Measurements from ENCODE around the gene ACOT12.

GRCh38 chr5:81317536-81317935 is 76.4 kb downstream of the ACOT12 start:
- TF ChIP-seq CTCF (IDR thresholded peaks at IDR 0.05) = no peak
- no peak for TF ChIP-seq ZNF416 (CRISPR knock-in tag; IDR thresholded peaks at IDR 0.05)
- no peak for TF ChIP-seq ZNF512 (CRISPR knock-in tag; IDR thresholded peaks at IDR 0.05; ENCODE audit: borderline replicate concordance)
- TF ChIP-seq GABPB1 (CRISPR knock-in tag; IDR thresholded peaks at IDR 0.05) = no peak
- no peak for TF ChIP-seq TEAD1 (CRISPR knock-in tag; IDR thresholded peaks at IDR 0.05)
- TF ChIP-seq NFYB (CRISPR knock-in tag; conservative IDR thresholded peaks at IDR 0.05; ENCODE audit: low read depth) = no peak
- TF ChIP-seq ESRRA (CRISPR knock-in tag; IDR thresholded peaks at IDR 0.05; ENCODE audit: borderline replicate concordance) = no peak
- TF ChIP-seq ATF2 (CRISPR knock-in tag; IDR thresholded peaks at IDR 0.05; ENCODE audit: borderline replicate concordance, low read depth) = no peak
- no peak for TF ChIP-seq NR3C1 (CRISPR knock-in tag; conservative IDR thresholded peaks at IDR 0.05; ENCODE audit: low read depth)
- TF ChIP-seq ZBTB21 (CRISPR knock-in tag; IDR thresholded peaks at IDR 0.05; ENCODE audit: borderline replicate concordance) = no peak
- TF ChIP-seq IRF1 (CRISPR knock-in tag; IDR thresholded peaks at IDR 0.05) = no peak
- TF ChIP-seq TP53 (CRISPR knock-in tag; IDR thresholded peaks at IDR 0.05) = no peak
- TF ChIP-seq TCF7 (CRISPR knock-in tag; IDR thresholded peaks at IDR 0.05; ENCODE audit: low read depth) = no peak
- TF ChIP-seq USF1 (CRISPR knock-in tag; IDR thresholded peaks at IDR 0.05) = no peak
